ENCODE results near the gene RAB11FIP4.
"Not testable (repeated sequence)": the region's sequence is repeated elsewhere in the genome, so short reads cannot be mapped to it uniquely, and the experiment has no call there.

DNA sequence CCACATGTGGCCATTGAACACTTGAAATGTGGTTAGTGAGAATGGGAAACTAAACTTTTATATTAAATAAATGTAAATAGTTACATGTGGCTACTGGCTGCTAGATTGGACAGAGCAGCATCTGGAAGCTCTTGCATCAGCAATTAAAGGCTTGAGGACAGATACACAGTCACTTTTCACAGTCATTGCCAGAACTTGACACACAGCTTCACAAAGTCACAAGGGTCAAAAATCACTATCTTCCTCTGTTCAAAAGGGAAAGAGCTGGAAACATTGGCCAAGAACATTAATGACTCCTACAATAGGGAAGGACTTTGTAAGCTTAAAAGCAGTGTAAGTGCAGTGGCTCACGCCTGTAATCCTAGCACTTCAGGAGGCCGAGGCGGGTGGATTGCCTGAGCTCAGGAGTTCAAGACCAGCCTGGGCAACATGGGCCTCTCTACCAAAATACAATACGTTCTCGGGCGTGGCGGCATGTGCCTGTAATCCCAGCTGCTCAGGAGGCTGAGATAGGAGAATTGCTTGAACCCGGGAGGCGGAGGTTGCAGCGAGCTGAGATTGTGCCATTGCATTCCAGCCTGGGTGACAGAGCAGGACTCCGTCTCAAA lies 8.7 kb upstream of the RAB11FIP4 start:
- TF ChIP-seq, protein P1, sequence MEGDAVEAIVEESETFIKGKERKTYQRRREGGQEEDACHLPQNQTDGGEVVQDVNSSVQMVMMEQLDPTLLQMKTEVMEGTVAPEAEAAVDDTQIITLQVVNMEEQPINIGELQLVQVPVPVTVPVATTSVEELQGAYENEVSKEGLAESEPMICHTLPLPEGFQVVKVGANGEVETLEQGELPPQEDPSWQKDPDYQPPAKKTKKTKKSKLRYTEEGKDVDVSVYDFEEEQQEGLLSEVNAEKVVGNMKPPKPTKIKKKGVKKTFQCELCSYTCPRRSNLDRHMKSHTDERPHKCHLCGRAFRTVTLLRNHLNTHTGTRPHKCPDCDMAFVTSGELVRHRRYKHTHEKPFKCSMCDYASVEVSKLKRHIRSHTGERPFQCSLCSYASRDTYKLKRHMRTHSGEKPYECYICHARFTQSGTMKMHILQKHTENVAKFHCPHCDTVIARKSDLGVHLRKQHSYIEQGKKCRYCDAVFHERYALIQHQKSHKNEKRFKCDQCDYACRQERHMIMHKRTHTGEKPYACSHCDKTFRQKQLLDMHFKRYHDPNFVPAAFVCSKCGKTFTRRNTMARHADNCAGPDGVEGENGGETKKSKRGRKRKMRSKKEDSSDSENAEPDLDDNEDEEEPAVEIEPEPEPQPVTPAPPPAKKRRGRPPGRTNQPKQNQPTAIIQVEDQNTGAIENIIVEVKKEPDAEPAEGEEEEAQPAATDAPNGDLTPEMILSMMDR (IDR thresholded peaks at IDR 0.05; ENCODE audit: insufficient read depth, low read length) = not testable (repeated sequence)
- not testable (repeated sequence) for TF ChIP-seq POLR2AphosphoS5, GABPA (IDR thresholded peaks at IDR 0.05; ENCODE audit: low read depth)
